ENCODE measurements around the gene HCN3. TPM values are rescaled to one million over a fixed set of nuclear protein-coding genes. Genes with fewer than 3 reads are reported as not detected.

Gene HCN3
- total and polyA plus RNA-seq, 2 of the 8 experiments (the other 6 are each of a cell fraction or from before 2014, with no cell fraction given) = 6.4 to 7.3 TPM

- TF ChIP-seq CHD7 (IDR thresholded peaks at IDR 0.05; ENCODE audit: insufficient replicate concordance, low read length) = no peak
- TF ChIP-seq SIRT6 (IDR thresholded peaks at IDR 0.05; ENCODE audit: low read length) = no peak
- TF ChIP-seq MAX (IDR thresholded peaks at IDR 0.05) = no peak
- TF ChIP-seq NANOG (IDR thresholded peaks at IDR 0.05; ENCODE audit: insufficient read depth, low read depth, low read length, poor library complexity, severe bottlenecking) = no peak
- no peak for TF ChIP-seq RFX5 (IDR thresholded peaks at IDR 0.05; ENCODE audit: borderline replicate concordance, low read depth, low read length)
- TF ChIP-seq CTBP2 (IDR thresholded peaks at IDR 0.05; ENCODE audit: borderline replicate concordance, insufficient read depth, insufficient read length, low read length) = no peak
- TF ChIP-seq PHF8 (conservative IDR thresholded peaks at IDR 0.05; ENCODE audit: low read depth, low read length) = no peak
- TF ChIP-seq RBBP5 (IDR thresholded peaks at IDR 0.05; ENCODE audit: borderline replicate concordance, low read depth, low read length) = no peak
These were observed 44.6 kb downstream of the HCN3 start (continued) for GRCh38 chr1:155321639-155322503.

Measured in H1 (cell line).